ENCODE results near the gene HAUS1. TPM values are rescaled to one million over a fixed set of nuclear protein-coding genes. Genes with fewer than 3 reads are reported as not detected.

The HAUS1 gene
- total and polyA plus RNA-seq, 2 of the 4 experiments (the other 2 are of a cell fraction): 25.3 to 33.4 TPM

DNA sequence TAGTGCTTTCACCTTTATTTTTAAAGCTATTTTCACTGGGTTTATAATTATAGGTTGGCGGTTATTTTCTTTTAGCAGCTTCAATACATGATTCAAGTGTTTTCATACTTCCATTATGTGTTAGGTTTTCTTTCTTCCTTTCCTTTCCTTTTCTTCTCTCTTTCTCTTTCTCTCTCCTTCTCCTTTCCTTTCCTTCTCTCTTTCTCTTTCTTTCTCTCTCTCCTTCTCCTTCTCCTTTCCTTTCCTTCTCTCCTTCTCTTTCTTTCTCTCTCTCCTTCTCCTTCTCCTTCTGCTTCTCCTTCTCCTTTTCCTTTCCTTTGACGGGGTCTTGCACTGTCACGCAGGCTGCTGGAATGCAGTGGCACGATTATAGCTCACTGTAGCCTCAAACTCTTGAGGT is 36.0 kb downstream of the HAUS1 start:
- DNase-seq (no peak), ATAC-seq (ENCODE audit: low read depth) (no peak)
- H2BK15ac ChIP-seq (ENCODE audit: low read depth, low read length): no peak overlapping the region
- no peak overlapping the region for H2AFZ ChIP-seq (replicated peaks; ENCODE audit: low read length, poor library complexity)
- in situ Hi-C loops (cut with MboI; ENCODE audit: low sequenced_read_pairs) (no loop called here), dilution Hi-C loops (cut with HindIII; ENCODE audit: low sequenced_read_pairs, unreplicated experiment) (no loop called here), intact Hi-C loops (cut with micrococcal nuclease) (no loop called here)
- H3K4me3 ChIP-seq (ENCODE audit: insufficient read depth, low read depth, low read length): no peak overlapping the region
- H3K4me2 ChIP-seq (ENCODE audit: low read depth, low read length): no peak overlapping the region
- H4K91ac ChIP-seq (ENCODE audit: insufficient read depth, low read depth, low read length): no peak overlapping the region
- ChIA-PET CTCF (interaction anchor here (1.2 kb wide), 1 partner anchor 33 kb away, joined by 7 read pairs; a partner anchor contains a TSS), POLR2A (ENCODE audit: unreplicated experiment) (no interaction called here)
- no peak overlapping the region for H2AK9ac ChIP-seq (replicated peaks; ENCODE audit: low read depth, low read length, poor library complexity)
- no peak overlapping the region for H3K14ac ChIP-seq (replicated peaks; ENCODE audit: low read depth, low read length)
- H3K9me1 ChIP-seq (ENCODE audit: insufficient read depth, low read length): 0 out of 2 replicates have a peak, but pooled peaks cover 3% of the 10 kb centered on the region
- no peak overlapping the region for H4K8ac ChIP-seq (ENCODE audit: low read depth in 2 of 2, low read length in 2 of 2)
- H3K18ac ChIP-seq (ENCODE audit: low read depth, low read length): no peak overlapping the region
- H2BK120ac ChIP-seq (ENCODE audit: low read depth, low read length): no peak overlapping the region
- H3K56ac ChIP-seq (ENCODE audit: extremely low read depth, insufficient read depth, low read length): no peak overlapping the region
- H3K27me3 ChIP-seq (ENCODE audit: control insufficient read depth, insufficient read depth, low read length): no peaks in the 10 kb centered on the region
- no peak overlapping the region for H3K27ac ChIP-seq (ENCODE audit: insufficient read depth, low read length)
- no peaks in the 10 kb centered on the region for H3K36me3 ChIP-seq (ENCODE audit: control insufficient read depth, insufficient read depth, low read length)
- no peak for TF ChIP-seq FOS (IDR thresholded peaks at IDR 0.05; ENCODE audit: low read depth, low read length)
- no peak for TF ChIP-seq CEBPB (IDR thresholded peaks at IDR 0.05; ENCODE audit: low read depth, low read length)
- TF ChIP-seq, protein P1, sequence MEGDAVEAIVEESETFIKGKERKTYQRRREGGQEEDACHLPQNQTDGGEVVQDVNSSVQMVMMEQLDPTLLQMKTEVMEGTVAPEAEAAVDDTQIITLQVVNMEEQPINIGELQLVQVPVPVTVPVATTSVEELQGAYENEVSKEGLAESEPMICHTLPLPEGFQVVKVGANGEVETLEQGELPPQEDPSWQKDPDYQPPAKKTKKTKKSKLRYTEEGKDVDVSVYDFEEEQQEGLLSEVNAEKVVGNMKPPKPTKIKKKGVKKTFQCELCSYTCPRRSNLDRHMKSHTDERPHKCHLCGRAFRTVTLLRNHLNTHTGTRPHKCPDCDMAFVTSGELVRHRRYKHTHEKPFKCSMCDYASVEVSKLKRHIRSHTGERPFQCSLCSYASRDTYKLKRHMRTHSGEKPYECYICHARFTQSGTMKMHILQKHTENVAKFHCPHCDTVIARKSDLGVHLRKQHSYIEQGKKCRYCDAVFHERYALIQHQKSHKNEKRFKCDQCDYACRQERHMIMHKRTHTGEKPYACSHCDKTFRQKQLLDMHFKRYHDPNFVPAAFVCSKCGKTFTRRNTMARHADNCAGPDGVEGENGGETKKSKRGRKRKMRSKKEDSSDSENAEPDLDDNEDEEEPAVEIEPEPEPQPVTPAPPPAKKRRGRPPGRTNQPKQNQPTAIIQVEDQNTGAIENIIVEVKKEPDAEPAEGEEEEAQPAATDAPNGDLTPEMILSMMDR (conservative IDR thresholded peaks at IDR 0.05; ENCODE audit: low read depth, low read length): no peak
- TF ChIP-seq, protein P2, sequence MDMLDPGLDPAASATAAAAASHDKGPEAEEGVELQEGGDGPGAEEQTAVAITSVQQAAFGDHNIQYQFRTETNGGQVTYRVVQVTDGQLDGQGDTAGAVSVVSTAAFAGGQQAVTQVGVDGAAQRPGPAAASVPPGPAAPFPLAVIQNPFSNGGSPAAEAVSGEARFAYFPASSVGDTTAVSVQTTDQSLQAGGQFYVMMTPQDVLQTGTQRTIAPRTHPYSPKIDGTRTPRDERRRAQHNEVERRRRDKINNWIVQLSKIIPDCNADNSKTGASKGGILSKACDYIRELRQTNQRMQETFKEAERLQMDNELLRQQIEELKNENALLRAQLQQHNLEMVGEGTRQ (IDR thresholded peaks at IDR 0.05; ENCODE audit: low read depth, low read length): no peak
- no peak for TF ChIP-seq RAD21 (IDR thresholded peaks at IDR 0.05; ENCODE audit: low read length)
- TF ChIP-seq RCOR1 (IDR thresholded peaks at IDR 0.05; ENCODE audit: insufficient replicate concordance, low read length): no peak
- TF ChIP-seq CHD1 (IDR thresholded peaks at IDR 0.05; ENCODE audit: low read depth, low read length): no peak
- no peak for TF ChIP-seq MAFK (IDR thresholded peaks at IDR 0.05; ENCODE audit: low read depth, low read length)
- TF ChIP-seq SMC3 (IDR thresholded peaks at IDR 0.05; ENCODE audit: low read depth, low read length): no peak
- no peak for TF ChIP-seq RFX5 (IDR thresholded peaks at IDR 0.05; ENCODE audit: low read depth, low read length)
- TF ChIP-seq MAZ (IDR thresholded peaks at IDR 0.05; ENCODE audit: borderline replicate concordance, low read depth, low read length): no peak
- no peak for TF ChIP-seq NFE2L2 (IDR thresholded peaks at IDR 0.05; ENCODE audit: low read depth, low read length)
- no peak for TF ChIP-seq POLR2A (IDR thresholded peaks at IDR 0.05; ENCODE audit: low read depth, low read length)
- TF ChIP-seq MXI1 (IDR thresholded peaks at IDR 0.05; ENCODE audit: borderline replicate concordance, low read depth, low read length): no peak
- no peak overlapping the region for H2BK5ac ChIP-seq (ENCODE audit: low read depth, low read length, poor library complexity, severe bottlenecking)
- no peaks in the 10 kb centered on the region for H3K79me1 ChIP-seq (ENCODE audit: low read depth in 1 of 2, low read length in 2 of 2)
- H2BK20ac ChIP-seq (ENCODE audit: low read depth, low read length): no peak overlapping the region
- no peak overlapping the region for H3K4ac ChIP-seq (ENCODE audit: low read depth, low read length)
- H2AK5ac ChIP-seq (ENCODE audit: low read depth, low read length): no peak overlapping the region
- no TSS peak for BruUV-seq (replicated peaks)
- no peak overlapping the region for H3K9ac ChIP-seq (ENCODE audit: low read depth, low read length)
- no peaks in the 10 kb centered on the region for H3K9me3 ChIP-seq (ENCODE audit: control insufficient read depth, insufficient read depth, low read length)
- no peaks in the 10 kb centered on the region for H4K20me1 ChIP-seq (ENCODE audit: insufficient read depth, low read length)
- H4K5ac ChIP-seq (ENCODE audit: low read depth, low read length): no peak overlapping the region
- 90% methylated on average over 3 of the region's 4 CpGs; no CpG with 5 or more reads in 1 of the 2 experiments for WGBS, 2 experiments (ENCODE audit: extremely low coverage in 2 of 2, insufficient read length in 1 of 2)
- H3K23ac ChIP-seq (ENCODE audit: low read depth, low read length): no peak overlapping the region
- H3K4me1 ChIP-seq (ENCODE audit: control insufficient read depth, insufficient read depth, low read length): peaks cover 4% of the 10 kb centered on the region

All from IMR-90 (cell line).